HepG2 (cell line): ENCODE results near the gene PTPRD. TPM values are rescaled to one million over a fixed set of nuclear protein-coding genes. Genes with fewer than 3 reads are reported as not detected.

Experiments used
- ATAC-seq: fragments of 200-7000 bp; cut with Tn5 transposase; 3 replicates; pipeline ENCODE4 v1.9.1; 2020; ENCODE audit warnings: mild to moderate bottlenecking, moderate library complexity
- BruUV-seq: library from RNA; stranded (reverse); fragments of 400-500 nt; replicated peaks from 2 replicates; lab custom pipeline; 2021; lab: Mats Ljungman, UMichigan
- CTCF ChIA-PET: fragments of 300-600 bp; formaldehyde crosslinking; extraction: SDS; loops from one replicate; lab custom pipeline; 2021; ENCODE audit warnings: low total read pairs, inconsistent platforms, low intra/inter-chr PET ratio; lab: Yijun Ruan, JAX
- POLR2A ChIA-PET: fragments of 350-600 bp; sonication (Branson Sonifier 250); formaldehyde crosslinking; loops from one replicate; lab custom pipeline; 2020; ENCODE audit warnings: antibody characterized with exemption, inconsistent platforms; lab: Yijun Ruan, JAX
- DNase-seq: peaks from one replicate; pipeline ENCODE4 v3.0.0-alpha.2; 2015; ENCODE audit warnings: low spot score
- FAIRE-seq: peaks from 3 replicates; lab custom pipeline; 2011; peaks lifted over from hg19 to GRCh38; lab: Jason Lieb, UNC
- H2AFZ ChIP-seq: one replicate; pipeline ENCODE4 v1.6.1; 2011; ENCODE audit warnings: low read length, inconsistent platforms
- H3K27ac ChIP-seq: fragments of 300-600 bp; 3 replicates; pipeline ENCODE4 v1.8.0; 2011; ENCODE audit warnings: mixed run types, mild to moderate bottlenecking, mixed read lengths, low read length, inconsistent platforms; ENCODE audit not compliant: insufficient read depth; ENCODE audit errors: extremely low read length
- H3K27me3 ChIP-seq, 2 experiments: fragments of 200-600 bp in 1 of 2; 2 replicates in 1 of 2; 3 replicates in 1 of 2; pipeline versions ENCODE4 v1.6.0 to v1.8.0; 2011; ENCODE audit warnings: low read length in 2 of 2, mild to moderate bottlenecking in 2 of 2, moderate library complexity in 2 of 2, inconsistent platforms in 1 of 2; ENCODE audit not compliant: insufficient read depth in 2 of 2, control insufficient read depth in 1 of 2
- H3K36me3 ChIP-seq, 2 experiments: fragments of 200-600 bp in 1 of 2; replicated peaks in 1 of 2; 2 replicates in 1 of 2; 3 replicates in 1 of 2; pipeline versions ENCODE4 v1.5.1 to v1.8.0; 2011; ENCODE audit warnings: low read length in 2 of 2, inconsistent platforms in 1 of 2; ENCODE audit not compliant: insufficient read depth in 2 of 2, control insufficient read depth in 1 of 2
- H3K4me1 ChIP-seq: 2 replicates; pipeline ENCODE4 v1.5.1; 2012; ENCODE audit warnings: low read length, inconsistent platforms; ENCODE audit not compliant: insufficient read depth
- H3K4me2 ChIP-seq: 2 replicates; pipeline ENCODE4 v1.6.0; 2011; ENCODE audit warnings: low read depth, low read length, inconsistent platforms
- H3K4me3 ChIP-seq, 3 experiments: fragments of 200-600 bp in 1 of 3; sonication (generic), shearing (Covaris generic) in 1 of 3; replicated peaks in 1 of 3; 2 replicates each; pipeline ENCODE4 v1.5.1; 2011 to 2016; ENCODE audit warnings: low read length in 3 of 3, inconsistent platforms in 2 of 3, low read depth in 2 of 3, mild to moderate bottlenecking in 2 of 3, control low read depth in 1 of 3, mixed read lengths in 1 of 3; ENCODE audit not compliant: insufficient read depth in 1 of 3
- H3K79me2 ChIP-seq: one replicate; pipeline ENCODE4 v1.6.1; 2011; ENCODE audit warnings: low read length, inconsistent platforms; ENCODE audit not compliant: insufficient read depth
- H3K9ac ChIP-seq: 2 replicates; pipeline ENCODE4 v1.6.0; 2011; ENCODE audit warnings: mild to moderate bottlenecking, low read depth, low read length, inconsistent platforms; ENCODE audit not compliant: insufficient read depth
- H3K9me3 ChIP-seq: 2 replicates; pipeline ENCODE4 v1.5.1; 2012; ENCODE audit warnings: mild to moderate bottlenecking, low read length
- H4K20me1 ChIP-seq: 2 replicates; pipeline ENCODE4 v1.6.0; 2011; ENCODE audit warnings: inconsistent platforms, mild to moderate bottlenecking, low read length, moderate library complexity; ENCODE audit not compliant: insufficient read depth
- ELF3 ChIP-seq: IDR thresholded peaks from 2 replicates; pipeline ENCODE4 v1.6.1; 2016; ENCODE audit warnings: missing genetic modification reagents, missing compliant biosample characterization
- HHEX ChIP-seq: IDR thresholded peaks from 2 replicates; pipeline ENCODE4 v1.6.1; 2016; ENCODE audit warnings: control low read depth
- MTERF4 ChIP-seq: sonication (generic); formaldehyde crosslinking; IDR thresholded peaks from 2 replicates; pipeline ENCODE4 v1.8.0; 2023; ENCODE audit warnings: mild to moderate bottlenecking, missing genetic modification reagents
- ZNF101 ChIP-seq: sonication (generic); formaldehyde crosslinking; IDR thresholded peaks from 2 replicates; pipeline ENCODE4 v1.4.0; 2020; ENCODE audit warnings: mild to moderate bottlenecking, low read depth, missing genetic modification reagents, borderline replicate concordance
- ZNF549 ChIP-seq: sonication (generic); formaldehyde crosslinking; IDR thresholded peaks from 2 replicates; pipeline ENCODE4 v1.5.0; 2020; ENCODE audit warnings: missing genetic modification reagents
- ZSCAN29 ChIP-seq: sonication (generic); formaldehyde crosslinking; conservative IDR thresholded peaks from 2 replicates; pipeline ENCODE4 v1.4.0; 2020; ENCODE audit warnings: mild to moderate bottlenecking, missing genetic modification reagents
- WGBS: methylation state at CpG from one replicate; pipeline ENCODE4 v1.1.6; 2017; ENCODE audit warnings: low lambda C conversion rate; 5-methylcytosine and 5-hydroxymethylcytosine counted together
- in situ Hi-C: cut with HindIII; loops from 2 replicates; pipeline ENCODE4 v1.10.0; 2017; ENCODE audit warnings: low pct_unique_long_range_greater_than_20kb; ENCODE audit not compliant: extremely low pct_ligation_motif_present
- intact Hi-C: fragments of 100-400 bp; cut with micrococcal nuclease; formaldehyde crosslinking; loops from one replicate; pipeline ENCODE4 v1.10.0; 2022; ENCODE audit not compliant: unreplicated experiment
- polyA plus RNA-seq, 8 experiments: library from polyadenylated mRNA; depleted of rRNA in 3 of 8; stranded (reverse) in 7 of 8; unstranded in 1 of 8; fragments of >200 nt; fragmentation: Illumina TruSeq in 4 of 8; extraction: Trizol in 4 of 8; gene quantifications; 2 replicates each; pipeline versions ENCODE4 v1.2.1 to v1.2.3, GENCODE V29; 2011 to 2016; ENCODE audit warnings: low read depth in 4 of 8, missing spikeins in 1 of 8, mixed read lengths in 1 of 8; ENCODE audit not compliant: insufficient read depth in 1 of 8
- total RNA-seq, 5 experiments: library from RNA; depleted of rRNA; stranded (reverse); fragments of >200 nt; fragmentation: Illumina TruSeq; extraction: Trizol; gene quantifications; 2 replicates each; pipeline ENCODE4 v1.2.3, GENCODE V29; 2016; ENCODE audit warnings: low read depth in 1 of 5
- TF ChIP-seq, protein P1 (sequence below): sonication (generic); formaldehyde crosslinking; IDR thresholded peaks from 2 replicates; pipeline ENCODE4 v1.8.1; 2022; ENCODE audit warnings: mild to moderate bottlenecking, missing genetic modification reagents

Gene PTPRD
- total and polyA plus RNA-seq, 2 of the 13 experiments (the other 11 are each of a cell fraction or from before 2014, with no cell fraction given), result 0.05 TPM; not detected in 1

DNA sequence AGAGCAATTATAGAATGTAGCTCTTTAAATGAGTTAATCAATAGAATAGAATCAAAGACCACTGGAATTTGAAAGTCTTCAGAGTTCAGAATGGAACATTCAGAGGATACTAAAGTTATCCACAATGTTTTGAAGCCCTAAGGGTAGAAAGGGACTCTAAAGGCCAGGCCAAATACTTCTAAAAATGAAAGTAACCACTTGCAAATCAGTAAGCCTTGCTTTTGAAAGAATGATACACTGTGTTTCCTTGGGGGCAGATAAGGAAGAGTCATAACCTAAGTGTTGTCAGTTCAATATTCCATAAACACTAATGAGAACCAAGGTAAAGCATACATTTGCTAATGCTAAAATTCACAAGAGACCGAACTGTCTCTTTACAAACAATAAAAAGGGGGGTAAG lies 813.5 kb downstream of the PTPRD start (continued):
- no peak for TF ChIP-seq ZNF101
- no peak for TF ChIP-seq MTERF4 (CRISPR knock-in tag)
- TF ChIP-seq, protein P1, sequence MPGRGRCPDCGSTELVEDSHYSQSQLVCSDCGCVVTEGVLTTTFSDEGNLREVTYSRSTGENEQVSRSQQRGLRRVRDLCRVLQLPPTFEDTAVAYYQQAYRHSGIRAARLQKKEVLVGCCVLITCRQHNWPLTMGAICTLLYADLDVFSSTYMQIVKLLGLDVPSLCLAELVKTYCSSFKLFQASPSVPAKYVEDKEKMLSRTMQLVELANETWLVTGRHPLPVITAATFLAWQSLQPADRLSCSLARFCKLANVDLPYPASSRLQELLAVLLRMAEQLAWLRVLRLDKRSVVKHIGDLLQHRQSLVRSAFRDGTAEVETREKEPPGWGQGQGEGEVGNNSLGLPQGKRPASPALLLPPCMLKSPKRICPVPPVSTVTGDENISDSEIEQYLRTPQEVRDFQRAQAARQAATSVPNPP (CRISPR knock-in tag), result no peak
- TF ChIP-seq, all 625 proteins: peak for 0

- intact Hi-C loops, result no loop called here
- CTCF ChIA-PET, result interaction anchor here (3.8 kb wide), 1 partner anchor 186 kb away, joined by 26 read pairs; no protein-coding TSS in a partner anchor
Observed at GRCh38 chr9:9792144-9792857, 820.5 kb downstream of the PTPRD start.

More at GRCh38 chr9:9792144-9792857, 820.5 kb downstream of the PTPRD start:
- Histone ChIP-seq H3K9me3 (no peaks in the 10 kb centered on the region), H3K4me3 (no peak overlapping the region), H3K9ac (no peak overlapping the region), H3K4me1 (no peaks in the 10 kb centered on the region), H4K20me1 (no peaks in the 10 kb centered on the region), H3K27me3 (no peaks in the 10 kb centered on the region), H3K27ac (no peak overlapping the region), H3K36me3 (no peaks in the 10 kb centered on the region), H3K4me2 (no peak overlapping the region), H2AFZ (no peak overlapping the region), H3K79me2 (no peaks in the 10 kb centered on the region)
- FAIRE-seq, result no peak
- no TSS peak for BruUV-seq
- TF ChIP-seq HHEX (CRISPR knock-in tag), result no peak
- TF ChIP-seq ZSCAN29 (CRISPR knock-in tag), result no peak
- no peak for TF ChIP-seq ZNF549
- TF ChIP-seq ELF3 (CRISPR knock-in tag), result no peak
- in situ Hi-C loops, result loop anchor here (5.0 kb wide), 1 partner anchor 190 kb away; no protein-coding TSS in a partner anchor
- ATAC-seq, result no peak
- 0% methylated on average over 1 of the region's 1 CpG for WGBS
- POLR2A ChIA-PET, result no interaction called here
- no peak for DNase-seq
